Fibroblast of lung (primary cell): Measurements from ENCODE around the gene DNM3. TPM values are rescaled to one million over a fixed set of nuclear protein-coding genes. Genes with fewer than 3 reads are reported as not detected.
A peak's percentile ranks its signal among the peaks of the same experiment; 100 is the strongest.

Experiments used
- DNase-seq, 2 donors: peaks; one replicate each; pipeline versions ENCODE4 v3.0.0 to v3.0.0-alpha.2; 2010; ENCODE audit warnings: low read depth in 2 of 2
- H2AFZ ChIP-seq: 2 replicates; pipeline ENCODE4 v1.5.1; 2012; ENCODE audit warnings: low read length, control low read depth, inconsistent platforms
- H3K27ac ChIP-seq: 2 replicates; pipeline ENCODE4 v1.5.1; 2011; ENCODE audit warnings: low read length, control low read depth; ENCODE audit not compliant: insufficient read depth
- H3K27me3 ChIP-seq: 2 replicates; pipeline ENCODE4 v1.5.1; 2011; ENCODE audit warnings: mild to moderate bottlenecking, low read length; ENCODE audit not compliant: control insufficient read depth, insufficient read depth
- H3K36me3 ChIP-seq: 2 replicates; pipeline ENCODE4 v1.5.1; 2011; ENCODE audit warnings: low read length; ENCODE audit not compliant: control insufficient read depth, insufficient read depth
- H3K4me1 ChIP-seq: 2 replicates; pipeline ENCODE4 v1.5.1; 2011; ENCODE audit warnings: low read length; ENCODE audit not compliant: control insufficient read depth, insufficient read depth; ENCODE audit errors: extremely low read depth
- H3K4me2 ChIP-seq: 2 replicates; pipeline ENCODE4 v1.5.1; 2011; ENCODE audit warnings: low read length, control low read depth; ENCODE audit not compliant: insufficient read depth; ENCODE audit errors: extremely low read depth
- H3K4me3 ChIP-seq, 4 experiments: fragments of 200-600 bp in 1 of 4; sonication (generic) in 1 of 4; replicated peaks in 1 of 4; 2 replicates each; pipeline ENCODE4 v1.5.1; 2011 to 2016; ENCODE audit warnings: low read length in 4 of 4, low read depth in 3 of 4, mild to moderate bottlenecking in 3 of 4, control low read depth in 2 of 4, inconsistent platforms in 1 of 4, mixed read lengths in 1 of 4; ENCODE audit not compliant: insufficient read depth in 1 of 4; ENCODE audit errors: control extremely low read depth in 1 of 4
- H3K79me2 ChIP-seq: 2 replicates; pipeline ENCODE4 v1.5.1; 2012; ENCODE audit warnings: mild to moderate bottlenecking, low read length, inconsistent platforms; ENCODE audit not compliant: control insufficient read depth, insufficient read depth
- H3K9ac ChIP-seq: 2 replicates; pipeline ENCODE4 v1.5.1; 2011; ENCODE audit warnings: mild to moderate bottlenecking, low read length, control low read depth; ENCODE audit not compliant: insufficient read depth
- H3K9me3 ChIP-seq: 2 replicates; pipeline ENCODE4 v1.5.1; 2012; ENCODE audit warnings: low read depth, low read length; ENCODE audit not compliant: control insufficient read depth, insufficient read depth
- H4K20me1 ChIP-seq: 2 replicates; pipeline ENCODE4 v1.5.1; 2011; ENCODE audit warnings: low read length; ENCODE audit not compliant: control insufficient read depth, insufficient read depth; ENCODE audit errors: extremely low read depth
- EZH2 ChIP-seq: IDR thresholded peaks from 2 replicates; pipeline ENCODE4 v1.5.1; 2012; ENCODE audit warnings: low read length, control low read depth, mild to moderate bottlenecking; ENCODE audit errors: missing control alignments
- polyA plus RNA-seq, 2 donors: library from polyadenylated mRNA; depleted of rRNA in 1 of 2; stranded (reverse) in 1 of 2; unstranded in 1 of 2; fragments of >200 nt; gene quantifications; 2 replicates each; pipeline ENCODE4 v1.2.1, GENCODE V29; 2011 to 2012; ENCODE audit warnings: missing spikeins in 1 of 2
- total RNA-seq: library from RNA; depleted of rRNA; stranded (reverse); fragments of >200 nt; gene quantifications from 2 replicates; pipeline ENCODE4 v1.2.1, GENCODE V29; 2014
- TF ChIP-seq, protein P1 (sequence below), 2 donors: IDR thresholded peaks in 1 of 2; conservative IDR thresholded peaks in 1 of 2; 1 replicate in 1 of 2; 2 replicates in 1 of 2; pipeline ENCODE4 v1.5.1; 2011 to 2012; ENCODE audit warnings: low read length in 2 of 2, control low read depth in 1 of 2, inconsistent platforms in 1 of 2, low read depth in 1 of 2, mild to moderate bottlenecking in 1 of 2

DNM3 gene
- total and polyA plus RNA-seq, 2 donors (not counting 1 experiment from before 2014, with no cell fraction given): 1.6 to 3.6 TPM

DNA sequence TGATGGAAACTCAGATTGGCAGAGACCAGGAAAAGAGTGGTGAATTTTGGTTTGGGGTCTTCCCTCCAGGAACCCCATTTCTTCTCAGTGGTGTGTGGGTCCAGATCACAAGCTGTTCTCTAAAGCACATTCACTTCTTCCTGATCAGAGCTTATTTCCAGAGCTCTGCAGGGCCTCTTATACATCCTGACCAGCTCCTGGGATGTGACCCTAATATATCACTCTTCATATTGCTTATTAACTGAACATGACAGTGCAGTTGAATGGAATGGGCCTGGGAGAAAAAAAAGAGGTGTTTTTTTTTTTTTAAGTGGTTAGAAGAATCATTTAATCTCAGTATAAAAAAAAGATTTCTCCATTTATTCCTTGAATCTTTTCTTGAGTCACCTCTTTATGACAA lies 29.6 kb upstream of the DNM3 start:
- TF ChIP-seq, protein P1, sequence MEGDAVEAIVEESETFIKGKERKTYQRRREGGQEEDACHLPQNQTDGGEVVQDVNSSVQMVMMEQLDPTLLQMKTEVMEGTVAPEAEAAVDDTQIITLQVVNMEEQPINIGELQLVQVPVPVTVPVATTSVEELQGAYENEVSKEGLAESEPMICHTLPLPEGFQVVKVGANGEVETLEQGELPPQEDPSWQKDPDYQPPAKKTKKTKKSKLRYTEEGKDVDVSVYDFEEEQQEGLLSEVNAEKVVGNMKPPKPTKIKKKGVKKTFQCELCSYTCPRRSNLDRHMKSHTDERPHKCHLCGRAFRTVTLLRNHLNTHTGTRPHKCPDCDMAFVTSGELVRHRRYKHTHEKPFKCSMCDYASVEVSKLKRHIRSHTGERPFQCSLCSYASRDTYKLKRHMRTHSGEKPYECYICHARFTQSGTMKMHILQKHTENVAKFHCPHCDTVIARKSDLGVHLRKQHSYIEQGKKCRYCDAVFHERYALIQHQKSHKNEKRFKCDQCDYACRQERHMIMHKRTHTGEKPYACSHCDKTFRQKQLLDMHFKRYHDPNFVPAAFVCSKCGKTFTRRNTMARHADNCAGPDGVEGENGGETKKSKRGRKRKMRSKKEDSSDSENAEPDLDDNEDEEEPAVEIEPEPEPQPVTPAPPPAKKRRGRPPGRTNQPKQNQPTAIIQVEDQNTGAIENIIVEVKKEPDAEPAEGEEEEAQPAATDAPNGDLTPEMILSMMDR (conservative IDR thresholded peaks at IDR 0.05 in 1 of 2, IDR thresholded peaks at IDR 0.05 in 1 of 2; ENCODE audit: low read depth in 1 of 2, low read length in 2 of 2): no peak
- TF ChIP-seq EZH2: no peak
- no peaks in the 10 kb centered on the region for H3K79me2 ChIP-seq
- H2AFZ ChIP-seq: no peak overlapping the region
- peaks cover 2% of the 10 kb centered on the region for H3K4me1 ChIP-seq
- H3K9me3 ChIP-seq: no peaks in the 10 kb centered on the region
- no peaks in the 10 kb centered on the region for H4K20me1 ChIP-seq
- H3K36me3 ChIP-seq: no peaks in the 10 kb centered on the region
- H3K4me3 ChIP-seq: no peak overlapping the region
- H3K27me3 ChIP-seq: no peaks in the 10 kb centered on the region
- H3K9ac ChIP-seq: no peak overlapping the region
- DNase-seq: no peak
- H3K27ac ChIP-seq: no peak overlapping the region
- H3K4me2 ChIP-seq: no peak overlapping the region

DNA sequence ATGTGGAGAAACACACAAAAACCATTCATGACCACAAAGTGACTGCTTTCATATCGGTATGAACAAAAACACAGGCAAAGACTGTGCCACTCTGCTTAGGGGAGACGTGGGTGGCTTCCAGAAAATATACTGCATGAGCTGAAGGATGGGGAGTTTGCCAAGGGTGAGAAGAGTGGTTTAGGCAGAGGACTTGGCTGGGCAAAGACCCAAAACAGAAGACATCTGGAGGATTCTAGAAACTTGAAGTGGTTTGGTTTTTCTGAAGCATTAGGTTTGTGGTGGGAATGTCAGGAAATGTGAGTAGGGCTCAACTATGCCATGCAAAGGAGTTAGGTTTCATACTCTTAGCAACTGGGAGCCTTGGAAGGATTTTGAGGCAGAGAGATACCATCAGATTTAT lies 26.6 kb upstream of the DNM3 start:
- Histone ChIP-seq H2AFZ (no peak overlapping the region), H3K4me1 (peaks cover 5% of the 10 kb centered on the region), H4K20me1 (no peaks in the 10 kb centered on the region), H3K4me2 (no peak overlapping the region), H3K9me3 (no peaks in the 10 kb centered on the region), H3K79me2 (no peaks in the 10 kb centered on the region), H3K27ac (no peak overlapping the region), H3K27me3 (no peaks in the 10 kb centered on the region), H3K36me3 (no peaks in the 10 kb centered on the region), H3K4me3 (no peak overlapping the region), H3K9ac (no peak overlapping the region)
- peak; percentile 78 to 89 for DNase-seq
- no peak for TF ChIP-seq EZH2

DNA sequence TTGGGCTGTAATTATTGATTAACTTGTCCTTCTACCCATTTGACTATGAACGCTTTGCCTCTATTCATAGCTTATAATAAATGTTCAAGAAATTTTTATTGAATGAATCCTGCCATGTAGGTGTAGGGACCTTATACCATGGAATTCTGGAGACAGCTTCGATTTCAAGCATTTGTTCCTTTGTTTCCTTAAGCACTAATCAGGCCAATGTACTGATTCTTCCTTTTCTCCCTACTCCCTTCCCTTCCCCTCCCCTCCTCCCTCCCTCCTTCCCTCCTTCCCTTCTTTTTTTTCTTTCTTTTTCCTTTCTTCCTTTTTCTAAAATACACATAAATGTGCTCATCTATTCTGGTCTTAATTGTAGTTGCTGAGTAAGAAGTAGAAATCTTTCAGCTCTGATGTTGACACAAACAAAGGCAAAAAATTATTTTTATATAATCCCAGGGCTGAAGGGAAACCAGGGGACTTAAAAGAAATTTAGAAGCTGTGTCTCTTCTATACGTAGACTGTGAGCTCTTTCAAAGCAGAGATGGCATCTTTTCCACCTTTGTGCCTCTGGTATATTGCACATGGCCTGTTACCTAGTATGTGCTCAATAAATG lies 24.9 kb upstream of the DNM3 start:
- Histone ChIP-seq H3K36me3 (no peaks in the 10 kb centered on the region), H3K4me2 (no peak overlapping the region), H2AFZ (no peak overlapping the region), H3K9ac (no peak overlapping the region), H4K20me1 (no peaks in the 10 kb centered on the region), H3K4me3 (no peak overlapping the region), H3K27ac (no peak overlapping the region), H3K27me3 (no peaks in the 10 kb centered on the region), H3K9me3 (no peaks in the 10 kb centered on the region), H3K79me2 (no peaks in the 10 kb centered on the region), H3K4me1 (peaks cover 5% of the 10 kb centered on the region)
- DNase-seq: no peak
- TF ChIP-seq, protein P1 (conservative IDR thresholded peaks at IDR 0.05 in 1 of 2, IDR thresholded peaks at IDR 0.05 in 1 of 2; ENCODE audit: low read depth in 1 of 2, low read length in 2 of 2): no peak
- no peak for TF ChIP-seq EZH2
